Lung (tissue), 12 donors: ENCODE data around the gene CHN1. TPM values are rescaled to one million over a fixed set of nuclear protein-coding genes. Genes with fewer than 3 reads are reported as not detected.

Source experiments
- ATAC-seq: fragments of 200-7000 bp; cut with Tn5 transposase; one replicate; pipeline ENCODE4 v1.9.1; 2020; ENCODE audit warnings: moderate number of reproducible peaks; ENCODE audit not compliant: insufficient read depth, low FRiP score
- DNase-seq, 3 donors: peaks; one replicate each; pipeline ENCODE4 v3.0.0-alpha.2; 2013 to 2017
- H3K27ac ChIP-seq, 2 donors: one replicate each; pipeline ENCODE4 v1.5.1; 2013; ENCODE audit warnings: mild to moderate bottlenecking in 2 of 2, moderate library complexity in 2 of 2, control low read depth in 1 of 2, inconsistent platforms in 1 of 2, low read depth in 1 of 2, low read length in 1 of 2
- H3K27me3 ChIP-seq, 3 donors: one replicate each; pipeline ENCODE4 v1.5.1; 2013; ENCODE audit warnings: low read length in 2 of 3; ENCODE audit not compliant: control insufficient read depth in 3 of 3, insufficient read depth in 3 of 3
- H3K36me3 ChIP-seq, 4 donors: one replicate each; pipeline ENCODE4 v1.5.1; 2013; ENCODE audit warnings: low read length in 4 of 4, mild to moderate bottlenecking in 1 of 4, moderate library complexity in 1 of 4; ENCODE audit not compliant: control insufficient read depth in 4 of 4, insufficient read depth in 4 of 4
- H3K4me1 ChIP-seq, 5 donors: one replicate each; pipeline ENCODE4 v1.5.1; 2013; ENCODE audit warnings: low read length in 5 of 5, mild to moderate bottlenecking in 2 of 5, moderate library complexity in 1 of 5; ENCODE audit not compliant: control insufficient read depth in 5 of 5, insufficient read depth in 5 of 5
- H3K4me3 ChIP-seq: one replicate; pipeline ENCODE4 v1.5.1; 2013; ENCODE audit warnings: mild to moderate bottlenecking, control low read depth, moderate library complexity
- H3K9ac ChIP-seq, 2 donors: one replicate each; pipeline ENCODE4 v1.5.1; 2013; ENCODE audit warnings: low read length in 2 of 2, control low read depth in 1 of 2; ENCODE audit not compliant: insufficient read depth in 1 of 2
- H3K9me3 ChIP-seq, 4 donors: one replicate each; pipeline ENCODE4 v1.5.1; 2013; ENCODE audit warnings: low read length in 3 of 4, mild to moderate bottlenecking in 1 of 4, moderate library complexity in 1 of 4; ENCODE audit not compliant: control insufficient read depth in 4 of 4, insufficient read depth in 3 of 4
- WGBS, 2 donors: extraction: QIAGEN DNeasy Blood & Tissue Kit; methylation state at CpG; one replicate each; pipeline ENCODE4 v1.1.7; 2013; 5-methylcytosine and 5-hydroxymethylcytosine counted together
- polyA plus RNA-seq, 2 donors: library from polyadenylated mRNA; stranded (reverse); fragments of 200-250 nt; gene quantifications; one replicate each; pipeline ENCODE4 v1.2.1, GENCODE V29; 2013
- total RNA-seq, 2 donors: library from RNA; depleted of rRNA in 1 of 2; stranded (reverse); fragments of >200 nt in 1 of 2; gene quantifications; one replicate each; pipeline ENCODE4 v1.2.1, GENCODE V29; 2014 to 2021
- TF ChIP-seq, protein P1 (sequence below): IDR thresholded peaks from 2 replicates; pipeline ENCODE4 v1.5.1; 2012; ENCODE audit warnings: mild to moderate bottlenecking; ENCODE audit errors: control extremely low read depth, extremely low read depth
- donor health status: control.
- donor health status: control.
- donor health status: Bipolar disorder and iron deficiency.
- donor health status: healthy.
- donor health status: DM: yes; HTN: yes; CAD: no.

The CHN1 gene
- total and polyA plus RNA-seq, 4 donors = 6.8 to 80.9 (median 14.5) TPM

DNA sequence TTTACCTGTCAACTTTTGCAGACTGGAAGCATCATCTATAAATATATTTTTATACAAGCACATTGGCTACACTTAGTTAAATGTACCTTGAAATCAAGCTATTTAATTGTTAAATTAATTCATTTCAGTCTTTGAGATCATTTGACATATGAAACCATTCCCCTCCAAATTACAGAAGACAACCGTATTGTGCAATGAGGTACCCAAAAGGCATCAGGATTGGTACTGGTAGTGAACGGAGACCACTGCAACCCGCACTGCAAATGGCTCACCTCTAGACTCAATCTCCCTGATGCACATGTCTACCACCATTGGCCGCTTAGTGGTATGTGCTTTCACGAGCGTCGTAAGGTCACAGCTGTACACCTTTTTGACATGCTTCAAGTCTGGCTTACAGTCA lies 193.1 kb downstream of the CHN1 start:
- ATAC-seq (no peak), DNase-seq (no peak)
- TF ChIP-seq, protein P1, sequence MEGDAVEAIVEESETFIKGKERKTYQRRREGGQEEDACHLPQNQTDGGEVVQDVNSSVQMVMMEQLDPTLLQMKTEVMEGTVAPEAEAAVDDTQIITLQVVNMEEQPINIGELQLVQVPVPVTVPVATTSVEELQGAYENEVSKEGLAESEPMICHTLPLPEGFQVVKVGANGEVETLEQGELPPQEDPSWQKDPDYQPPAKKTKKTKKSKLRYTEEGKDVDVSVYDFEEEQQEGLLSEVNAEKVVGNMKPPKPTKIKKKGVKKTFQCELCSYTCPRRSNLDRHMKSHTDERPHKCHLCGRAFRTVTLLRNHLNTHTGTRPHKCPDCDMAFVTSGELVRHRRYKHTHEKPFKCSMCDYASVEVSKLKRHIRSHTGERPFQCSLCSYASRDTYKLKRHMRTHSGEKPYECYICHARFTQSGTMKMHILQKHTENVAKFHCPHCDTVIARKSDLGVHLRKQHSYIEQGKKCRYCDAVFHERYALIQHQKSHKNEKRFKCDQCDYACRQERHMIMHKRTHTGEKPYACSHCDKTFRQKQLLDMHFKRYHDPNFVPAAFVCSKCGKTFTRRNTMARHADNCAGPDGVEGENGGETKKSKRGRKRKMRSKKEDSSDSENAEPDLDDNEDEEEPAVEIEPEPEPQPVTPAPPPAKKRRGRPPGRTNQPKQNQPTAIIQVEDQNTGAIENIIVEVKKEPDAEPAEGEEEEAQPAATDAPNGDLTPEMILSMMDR = no peak
- peaks cover 0 to 24% (median 13%) of the 10 kb centered on the region in 4 donors for H3K36me3 ChIP-seq
- H3K27ac ChIP-seq = no peak overlapping the region
- H3K9me3 ChIP-seq = no peaks in the 10 kb centered on the region
- WGBS, 2 donors = 96 to 98% methylated on average over 7 of the region's 7 CpGs
- no peak overlapping the region for H3K9ac ChIP-seq
- no peaks in the 10 kb centered on the region for H3K27me3 ChIP-seq
- H3K4me1 ChIP-seq = peaks cover 2 to 8% (median 5%) of the 10 kb centered on the region in 5 donors
- H3K4me3 ChIP-seq = no peak overlapping the region

DNA sequence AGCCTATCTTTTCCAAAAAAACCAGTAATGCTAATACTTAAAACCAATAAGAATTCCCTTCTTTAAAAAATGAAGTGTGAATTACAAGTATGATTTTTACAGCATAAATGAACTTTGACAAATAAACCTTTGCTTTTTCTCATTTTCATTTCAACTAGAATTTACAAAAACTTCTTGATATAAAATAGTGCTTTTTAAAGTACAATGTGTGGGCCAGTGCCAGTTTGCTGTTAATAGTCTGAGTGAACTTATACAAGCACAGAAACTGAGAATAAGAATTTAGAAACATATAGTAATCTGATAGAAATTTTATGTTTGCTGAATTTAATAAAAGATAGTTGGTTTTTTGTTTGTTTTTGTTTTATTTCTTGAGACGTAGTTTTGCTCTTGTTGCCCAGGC lies 197.2 kb downstream of the CHN1 start:
- WGBS, 2 donors = 66 to 84% methylated on average over 1 of the region's 1 CpG
- Histone ChIP-seq H3K27ac (no peak overlapping the region), H3K4me1 (peaks cover 3 to 22% (median 8%) of the 10 kb centered on the region in 5 donors), H3K9me3 (no peaks in the 10 kb centered on the region), H3K9ac (no peak overlapping the region), H3K4me3 (no peak overlapping the region), H3K36me3 (peaks cover 0 to 34% (median 17%) of the 10 kb centered on the region in 4 donors), H3K27me3 (no peaks in the 10 kb centered on the region)
- DNase-seq (peak in 2 of 3 donors; percentile 62 to 68), ATAC-seq (no peak)
- TF ChIP-seq, protein P1 = no peak

DNA sequence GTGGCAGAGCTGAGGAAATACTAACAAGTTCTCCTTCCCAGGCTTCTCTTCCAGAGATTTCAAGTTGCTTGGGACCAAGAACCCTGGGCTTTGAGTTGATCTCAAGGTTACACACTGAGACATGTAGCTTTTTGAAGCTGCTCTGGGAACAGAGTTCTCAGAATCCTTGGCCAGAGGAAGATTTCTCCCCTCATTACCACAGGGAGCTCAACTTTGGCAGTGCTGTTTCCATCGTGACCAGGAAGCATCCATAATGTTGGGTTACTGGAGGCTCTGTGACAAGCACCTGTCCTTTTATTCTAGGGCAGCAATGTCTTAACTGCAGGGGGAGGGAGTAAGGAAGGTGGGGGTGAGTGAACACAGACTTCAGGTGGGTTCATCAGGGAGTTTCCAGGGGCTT lies 199.4 kb downstream of the CHN1 start:
- Histone ChIP-seq H3K27ac (no peak overlapping the region), H3K9me3 (no peaks in the 10 kb centered on the region), H3K27me3 (no peaks in the 10 kb centered on the region), H3K4me3 (no peak overlapping the region), H3K36me3 (peaks cover 0 to 28% (median 16%) of the 10 kb centered on the region in 4 donors), H3K9ac (no peak overlapping the region), H3K4me1 (peaks cover 3 to 25% (median 8%) of the 10 kb centered on the region in 5 donors)
- WGBS, 2 donors = 77 to 87% methylated on average over 1 of the region's 1 CpG
- DNase-seq (no peak), ATAC-seq (no peak)
- TF ChIP-seq, protein P1 = no peak

DNA sequence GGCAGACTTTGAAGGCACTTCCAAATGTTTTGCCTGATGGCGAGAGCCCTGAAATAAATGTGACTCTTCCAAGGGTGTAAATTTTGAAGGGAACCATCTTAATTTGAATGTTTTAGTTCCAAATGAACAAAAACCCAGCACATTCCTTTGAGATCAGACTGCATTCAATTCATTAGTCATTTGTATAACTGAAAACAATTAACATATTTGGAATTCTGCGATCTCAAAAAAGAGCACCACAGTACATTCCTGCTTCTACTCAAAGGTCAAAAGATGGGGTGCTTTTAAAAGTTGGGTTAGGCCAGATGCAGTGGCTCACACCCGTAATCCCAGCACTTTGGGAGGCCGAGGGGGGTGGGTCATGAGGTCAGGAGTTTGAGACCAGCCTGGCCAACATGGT lies 202.7 kb downstream of the CHN1 start:
- no peaks in the 10 kb centered on the region for H3K27me3 ChIP-seq
- H3K4me3 ChIP-seq = no peak overlapping the region
- TF ChIP-seq, protein P1 = no peak
- DNase-seq = no peak
- H3K27ac ChIP-seq = no peak overlapping the region
- H3K36me3 ChIP-seq = peaks cover 0 to 38% (median 20%) of the 10 kb centered on the region in 4 donors
- ATAC-seq = no peak
- no peak overlapping the region for H3K9ac ChIP-seq
- H3K9me3 ChIP-seq = peaks cover 0 to 2% (median 0%) of the 10 kb centered on the region in 4 donors
- peaks cover 3 to 27% (median 7%) of the 10 kb centered on the region in 5 donors for H3K4me1 ChIP-seq
- 92 to 95% methylated on average over 4 of the region's 4 CpGs for WGBS, 2 donors
